Testis (tissue), 3 donors: ENCODE data around the gene SLC38A10. TPM values are rescaled to one million over a fixed set of nuclear protein-coding genes. Genes with fewer than 3 reads are reported as not detected.
"Not testable (repeated sequence)": the region's sequence is repeated elsewhere in the genome, so short reads cannot be mapped to it uniquely, and the experiment has no call there.

Experiments used
- DNase-seq: peaks from one replicate; pipeline ENCODE4 v3.0.0-alpha.2; 2019
- H3K27ac ChIP-seq, 2 donors: fragments of 200-600 bp; sonication (generic); one replicate each; pipeline ENCODE4 v1.5.1; 2019
- H3K27me3 ChIP-seq: fragments of 200-600 bp; sonication (generic); one replicate; pipeline ENCODE4 v1.5.1; 2019
- H3K36me3 ChIP-seq: fragments of 200-600 bp; sonication (generic); one replicate; pipeline ENCODE4 v1.5.1; 2017; ENCODE audit warnings: low read depth; ENCODE audit errors: missing control alignments
- H3K4me1 ChIP-seq: fragments of 200-600 bp; sonication (generic); one replicate; pipeline ENCODE4 v1.5.1; 2019
- H3K4me3 ChIP-seq, 2 donors: fragments of 200-600 bp; sonication (generic); one replicate each; pipeline ENCODE4 v1.5.1; 2017 to 2019
- H3K9me3 ChIP-seq: fragments of 200-600 bp; sonication (generic); one replicate; pipeline ENCODE4 v1.5.1; 2017
- POLR2A ChIP-seq: fragments of 450-650 bp; IDR thresholded peaks from one replicate; pipeline ENCODE4 v1.6.1; 2017; ENCODE audit warnings: antibody characterized with exemption, mild to moderate bottlenecking, moderate library complexity
- WGBS, 2 donors: methylation state at CpG; one replicate each; pipeline ENCODE4 v1.1.5; 2018; 5-methylcytosine and 5-hydroxymethylcytosine counted together
- intact Hi-C: fragments of 100-400 bp; cut with DNase I; formaldehyde crosslinking; loops from one replicate; pipeline ENCODE4 v1.15.1; 2023; ENCODE audit warnings: low total_unique reads
- polyA plus RNA-seq: library from polyadenylated mRNA; stranded (reverse); fragments of 350-450 nt; fragmentation: Illumina TruSeq; extraction: RNeasy Lipid Tissue Mini Kit (QIAGEN cat#74804); gene quantifications from one replicate; pipeline ENCODE4 v1.2.3, GENCODE V29; 2014; ENCODE audit warnings: low read depth, low replicate concordance; ENCODE audit not compliant: insufficient read depth
- total RNA-seq, 2 donors: library from RNA; depleted of rRNA; stranded (reverse); fragments of >200 nt; gene quantifications; one replicate each; pipeline ENCODE4 v1.2.3, GENCODE V29; 2016
- TF ChIP-seq, protein P1 (sequence below), 3 experiments: fragments of 450-650 bp in 2 of 3; fragments of 200-600 bp in 1 of 3; sonication (generic) in 1 of 3; IDR thresholded peaks; one replicate each; pipeline ENCODE4 v1.5.1; 2016 to 2019; ENCODE audit warnings: antibody characterized with exemption in 3 of 3, mild to moderate bottlenecking in 2 of 3, moderate library complexity in 1 of 3

The SLC38A10 gene
- total and polyA plus RNA-seq, 3 donors from 2014 or later: 77.1 to 150 (median 131) TPM

- Histone ChIP-seq H3K4me3 (no peak overlapping the region), H3K27ac (no peak overlapping the region), H3K4me1 (peaks cover 18% of the 10 kb centered on the region), H3K36me3 (no peaks in the 10 kb centered on the region), H3K9me3 (no peaks in the 10 kb centered on the region), H3K27me3 (no peaks in the 10 kb centered on the region)
- 88% methylated on average over 20 to 32 of the region's 36 CpGs for WGBS, 2 donors
- no peak for DNase-seq
- intact Hi-C loops: no loop called here
- no peak for TF ChIP-seq POLR2A
- TF ChIP-seq, protein P1, sequence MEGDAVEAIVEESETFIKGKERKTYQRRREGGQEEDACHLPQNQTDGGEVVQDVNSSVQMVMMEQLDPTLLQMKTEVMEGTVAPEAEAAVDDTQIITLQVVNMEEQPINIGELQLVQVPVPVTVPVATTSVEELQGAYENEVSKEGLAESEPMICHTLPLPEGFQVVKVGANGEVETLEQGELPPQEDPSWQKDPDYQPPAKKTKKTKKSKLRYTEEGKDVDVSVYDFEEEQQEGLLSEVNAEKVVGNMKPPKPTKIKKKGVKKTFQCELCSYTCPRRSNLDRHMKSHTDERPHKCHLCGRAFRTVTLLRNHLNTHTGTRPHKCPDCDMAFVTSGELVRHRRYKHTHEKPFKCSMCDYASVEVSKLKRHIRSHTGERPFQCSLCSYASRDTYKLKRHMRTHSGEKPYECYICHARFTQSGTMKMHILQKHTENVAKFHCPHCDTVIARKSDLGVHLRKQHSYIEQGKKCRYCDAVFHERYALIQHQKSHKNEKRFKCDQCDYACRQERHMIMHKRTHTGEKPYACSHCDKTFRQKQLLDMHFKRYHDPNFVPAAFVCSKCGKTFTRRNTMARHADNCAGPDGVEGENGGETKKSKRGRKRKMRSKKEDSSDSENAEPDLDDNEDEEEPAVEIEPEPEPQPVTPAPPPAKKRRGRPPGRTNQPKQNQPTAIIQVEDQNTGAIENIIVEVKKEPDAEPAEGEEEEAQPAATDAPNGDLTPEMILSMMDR (IDR thresholded peaks at IDR 0.05): no peak
Observed at GRCh38 chr17:81309859-81310839, 15.0 kb upstream of the SLC38A10 start.

DNA sequence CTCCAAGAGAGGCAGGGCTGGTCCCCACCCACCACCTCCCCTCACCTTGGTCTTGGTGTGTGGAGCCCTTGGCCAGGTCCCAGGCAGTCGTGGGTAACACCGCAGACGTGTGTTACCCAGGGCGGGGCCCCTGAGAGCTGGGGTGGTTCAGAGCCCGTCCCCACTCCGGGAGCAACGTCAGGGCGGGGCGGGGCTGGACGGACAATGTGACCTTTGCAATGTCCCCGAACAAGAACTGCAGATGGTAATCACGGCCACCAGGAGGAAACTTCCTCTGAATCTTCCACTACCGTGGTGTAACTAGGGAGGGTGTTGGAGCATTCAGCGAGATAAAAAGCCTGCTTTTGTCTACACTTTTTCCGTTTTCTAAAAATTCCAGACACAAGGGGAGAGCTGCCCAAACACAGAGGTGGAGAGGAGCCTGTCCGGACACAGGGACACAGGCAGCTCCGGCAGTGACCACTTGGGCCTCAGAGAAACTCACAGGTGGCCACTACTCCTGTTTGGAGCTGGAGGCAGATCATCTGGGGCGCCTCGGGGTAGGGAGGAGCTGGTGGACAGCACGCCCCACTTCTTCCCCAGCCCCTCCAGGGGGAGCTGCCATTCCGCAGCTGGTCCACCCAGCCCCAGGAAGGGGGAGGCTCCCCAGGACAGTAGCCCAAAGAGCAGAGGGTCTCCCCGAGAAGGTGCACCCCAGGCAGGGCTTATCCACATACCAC lies 14.2 kb upstream of the SLC38A10 start:
- 24 to 61% methylated on average over 9 to 21 of the region's 22 CpGs for WGBS, 2 donors
- no peaks in the 10 kb centered on the region for H3K36me3 ChIP-seq
- no peaks in the 10 kb centered on the region for H3K27me3 ChIP-seq
- intact Hi-C loops: no loop called here
- peaks cover 13% of the 10 kb centered on the region for H3K4me1 ChIP-seq
- H3K9me3 ChIP-seq: no peaks in the 10 kb centered on the region
- H3K4me3 ChIP-seq: no peak overlapping the region
- no peak overlapping the region for H3K27ac ChIP-seq
- TF ChIP-seq, protein P1 (IDR thresholded peaks at IDR 0.05): peak; percentile 17 to 38 (median 26)
- no peak for TF ChIP-seq POLR2A
- DNase-seq: peak; percentile 60

DNA sequence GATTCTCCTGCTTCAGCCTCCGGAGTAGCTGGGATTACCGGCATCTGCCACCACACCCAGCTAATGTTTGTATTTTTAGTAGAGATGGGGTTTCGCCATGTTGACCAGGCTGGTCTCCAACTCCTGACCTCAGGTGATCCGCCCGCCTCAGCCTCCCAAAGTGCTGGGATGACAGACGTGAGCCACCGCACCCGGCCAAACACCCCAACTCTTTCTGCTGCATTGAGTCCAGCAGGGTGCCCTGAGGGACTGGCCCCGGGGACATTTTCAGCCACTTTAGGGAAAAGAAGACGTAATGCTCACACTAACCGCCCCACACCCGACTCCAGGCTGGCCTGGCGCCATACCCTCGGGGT lies 13.7 kb upstream of the SLC38A10 start:
- intact Hi-C loops, H3K4me3 ChIP-seq, DNase-seq, H3K4me1 ChIP-seq, H3K9me3 ChIP-seq, H3K27ac ChIP-seq, H3K36me3 ChIP-seq, H3K27me3 ChIP-seq: not testable (repeated sequence)
- 75 to 80% methylated on average over 1 to 14 of the region's 14 CpGs for WGBS, 2 donors

DNA sequence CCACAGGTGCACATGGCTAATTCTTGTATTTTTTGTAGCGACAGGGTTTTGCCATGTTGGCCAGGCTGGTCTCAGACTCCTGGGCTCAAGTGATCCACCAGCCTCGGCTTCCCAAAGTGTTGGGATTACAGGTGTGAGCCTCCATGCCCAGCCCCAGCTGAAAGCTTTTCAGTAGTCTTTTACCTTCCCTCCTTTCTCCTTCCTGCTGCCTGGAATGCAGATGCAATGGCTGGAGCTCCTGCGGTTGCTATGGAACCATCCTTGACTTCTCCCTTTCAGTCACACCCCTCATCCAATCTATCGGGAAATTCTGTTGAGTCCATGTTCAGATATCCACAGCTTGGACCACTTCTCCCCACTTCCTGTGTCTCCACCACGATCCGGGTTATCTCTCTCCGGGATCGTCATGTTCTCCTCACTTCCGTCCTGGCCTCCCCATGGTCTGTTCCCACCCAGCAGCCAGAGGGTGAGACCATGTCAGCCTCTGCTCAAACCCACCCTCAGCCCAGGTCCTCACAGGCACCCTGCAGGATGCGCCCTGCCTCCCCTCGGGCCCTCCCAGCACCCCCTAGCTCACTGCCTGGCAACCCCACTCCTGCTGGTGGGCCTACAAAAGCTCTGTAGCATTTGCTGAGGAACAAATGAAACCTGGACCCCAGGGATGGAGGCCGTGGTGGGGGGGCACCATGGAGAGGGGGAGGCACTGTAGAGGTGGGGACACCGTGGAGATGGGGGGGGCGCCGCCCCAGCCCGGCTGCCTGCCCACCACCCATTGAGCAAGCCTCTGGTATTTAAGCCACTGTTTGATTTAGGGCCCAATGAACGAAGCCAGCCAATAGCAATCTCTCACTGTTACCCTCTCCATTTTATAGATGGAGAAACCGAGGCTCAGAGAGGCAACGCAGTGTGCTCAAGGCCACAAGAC lies 12.8 kb upstream of the SLC38A10 start:
- H3K27me3 ChIP-seq: no peaks in the 10 kb centered on the region
- TF ChIP-seq, protein P1 (IDR thresholded peaks at IDR 0.05): no peak
- TF ChIP-seq POLR2A: no peak
- H3K27ac ChIP-seq: no peak overlapping the region
- no peaks in the 10 kb centered on the region for H3K36me3 ChIP-seq
- WGBS, 2 donors: 90 to 91% methylated on average over 17 to 19 of the region's 19 CpGs
- H3K9me3 ChIP-seq: no peaks in the 10 kb centered on the region
- H3K4me3 ChIP-seq: no peak overlapping the region
- H3K4me1 ChIP-seq: peaks cover 8% of the 10 kb centered on the region
- intact Hi-C loops: no loop called here
- no peak for DNase-seq
